ENCODE results near the gene VCX3A.

GRCh38 chrX:6568031-6568430, 33.1 kb upstream of the VCX3A start:
- TF ChIP-seq MXI1 (IDR thresholded peaks at IDR 0.05; ENCODE audit: low read depth, low read length): no peak
- TF ChIP-seq RXRA (IDR thresholded peaks at IDR 0.05; ENCODE audit: borderline replicate concordance, low read depth): no peak
- TF ChIP-seq, protein P1, sequence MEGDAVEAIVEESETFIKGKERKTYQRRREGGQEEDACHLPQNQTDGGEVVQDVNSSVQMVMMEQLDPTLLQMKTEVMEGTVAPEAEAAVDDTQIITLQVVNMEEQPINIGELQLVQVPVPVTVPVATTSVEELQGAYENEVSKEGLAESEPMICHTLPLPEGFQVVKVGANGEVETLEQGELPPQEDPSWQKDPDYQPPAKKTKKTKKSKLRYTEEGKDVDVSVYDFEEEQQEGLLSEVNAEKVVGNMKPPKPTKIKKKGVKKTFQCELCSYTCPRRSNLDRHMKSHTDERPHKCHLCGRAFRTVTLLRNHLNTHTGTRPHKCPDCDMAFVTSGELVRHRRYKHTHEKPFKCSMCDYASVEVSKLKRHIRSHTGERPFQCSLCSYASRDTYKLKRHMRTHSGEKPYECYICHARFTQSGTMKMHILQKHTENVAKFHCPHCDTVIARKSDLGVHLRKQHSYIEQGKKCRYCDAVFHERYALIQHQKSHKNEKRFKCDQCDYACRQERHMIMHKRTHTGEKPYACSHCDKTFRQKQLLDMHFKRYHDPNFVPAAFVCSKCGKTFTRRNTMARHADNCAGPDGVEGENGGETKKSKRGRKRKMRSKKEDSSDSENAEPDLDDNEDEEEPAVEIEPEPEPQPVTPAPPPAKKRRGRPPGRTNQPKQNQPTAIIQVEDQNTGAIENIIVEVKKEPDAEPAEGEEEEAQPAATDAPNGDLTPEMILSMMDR (IDR thresholded peaks at IDR 0.05): no peak
- no peak for TF ChIP-seq YY1 (IDR thresholded peaks at IDR 0.05; ENCODE audit: low read depth)
- TF ChIP-seq RAD21 (IDR thresholded peaks at IDR 0.05; ENCODE audit: low read length): no peak
- no peak for TF ChIP-seq POLR2AphosphoS5 (IDR thresholded peaks at IDR 0.05; ENCODE audit: low read depth, low read length)
- no peak for TF ChIP-seq TAF1 (IDR thresholded peaks at IDR 0.05; ENCODE audit: borderline replicate concordance, low read depth, low read length)
- TF ChIP-seq CHD2 (IDR thresholded peaks at IDR 0.05; ENCODE audit: low read length, partially characterized antibody): no peak
- TF ChIP-seq PBX3 (IDR thresholded peaks at IDR 0.05): no peak
- TF ChIP-seq EP300 (IDR thresholded peaks at IDR 0.05; ENCODE audit: borderline replicate concordance in 1 of 2, low read depth in 1 of 2, low read length in 1 of 2): no peak
- no peak for TF ChIP-seq MEF2A (IDR thresholded peaks at IDR 0.05; ENCODE audit: borderline replicate concordance, low read depth)
- TF ChIP-seq IRF3 (IDR thresholded peaks at IDR 0.05; ENCODE audit: low read depth, low read length): no peak
- TF ChIP-seq REST (IDR thresholded peaks at IDR 0.05; ENCODE audit: low read depth, low read length): no peak
- TF ChIP-seq EZH2phosphoT487 (IDR thresholded peaks at IDR 0.05; ENCODE audit: borderline replicate concordance, low read depth): no peak

All from SK-N-SH (cell line).